Renal cortex interstitium (tissue), 11 donors: Measurements from ENCODE around the gene STX18. TPM values are rescaled to one million over a fixed set of nuclear protein-coding genes. Genes with fewer than 3 reads are reported as not detected.
"Not testable (repeated sequence)": the region's sequence is repeated elsewhere in the genome, so short reads cannot be mapped to it uniquely, and the experiment has no call there.

Experiments used
- DNase-seq, 11 donors: peaks; one replicate each; pipeline ENCODE4 v3.0.0-alpha.2; 2013; ENCODE audit warnings: low read depth in 9 of 11, low spot score in 4 of 11; ENCODE audit errors: extremely low read depth in 1 of 11
- polyA plus RNA-seq, 3 donors: library from polyadenylated mRNA; unstranded; fragments of 120-200 nt; gene quantifications; one replicate each; pipeline ENCODE4 v1.2.1, GENCODE V29; 2013; ENCODE audit not compliant: insufficient read length in 3 of 3

The STX18 gene
- polyA plus RNA-seq, 3 donors, result 65.2 to 75.8 (median 74.2) TPM

- not testable (repeated sequence) for DNase-seq
These were observed 24.5 kb upstream of the STX18 start for GRCh38 chr4:4566359-4566758.

- no peak for DNase-seq
These were observed 22.7 kb upstream of the STX18 start for GRCh38 chr4:4564522-4564921.

DNA sequence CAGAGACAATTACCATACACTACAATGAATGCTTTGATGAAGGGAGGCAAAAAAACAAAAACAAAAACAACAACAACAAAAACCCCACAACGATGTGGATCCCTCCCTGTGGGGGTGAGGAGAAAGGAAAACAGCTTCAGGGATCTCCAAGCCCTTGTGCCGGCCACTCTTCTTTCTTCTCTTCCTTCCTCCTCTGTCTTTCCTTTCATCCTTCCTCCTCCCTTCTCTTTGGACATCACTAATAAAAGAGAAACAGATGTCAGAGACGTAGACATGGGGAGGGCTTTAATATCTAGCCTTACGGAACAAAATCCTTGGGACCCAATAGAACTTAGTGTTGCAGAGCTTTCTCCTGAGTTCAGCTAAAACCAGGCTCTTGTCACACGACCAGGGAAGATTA is 18.8 kb upstream of the STX18 start:
- DNase-seq, result peak in 1 of 11 donors; percentile 7

GRCh38 chr4:4560136-4560535 is 18.3 kb upstream of the STX18 start:
- DNase-seq, result no peak

DNA sequence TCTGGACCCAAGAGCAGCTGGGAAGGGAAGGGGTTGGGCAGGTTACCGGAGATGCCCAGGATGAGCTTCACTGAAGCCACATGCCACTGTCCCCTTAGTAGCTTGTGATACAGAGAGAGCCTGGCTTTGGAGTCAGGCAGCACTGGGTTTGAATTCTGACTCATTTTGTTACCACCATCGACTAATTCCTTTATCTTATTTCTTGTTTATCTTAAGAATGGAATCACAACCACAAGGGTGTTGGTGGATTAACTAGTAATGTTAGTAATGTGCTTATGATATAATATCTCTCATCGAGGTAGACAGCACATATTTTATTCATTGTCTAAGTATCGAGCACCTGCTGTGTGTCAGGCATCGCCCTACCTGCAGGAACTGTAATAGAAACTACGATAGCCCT is 17.7 kb upstream of the STX18 start:
- no peak for DNase-seq

GRCh38 chr4:4558881-4559280 is 17.0 kb upstream of the STX18 start:
- DNase-seq, result no peak

DNA sequence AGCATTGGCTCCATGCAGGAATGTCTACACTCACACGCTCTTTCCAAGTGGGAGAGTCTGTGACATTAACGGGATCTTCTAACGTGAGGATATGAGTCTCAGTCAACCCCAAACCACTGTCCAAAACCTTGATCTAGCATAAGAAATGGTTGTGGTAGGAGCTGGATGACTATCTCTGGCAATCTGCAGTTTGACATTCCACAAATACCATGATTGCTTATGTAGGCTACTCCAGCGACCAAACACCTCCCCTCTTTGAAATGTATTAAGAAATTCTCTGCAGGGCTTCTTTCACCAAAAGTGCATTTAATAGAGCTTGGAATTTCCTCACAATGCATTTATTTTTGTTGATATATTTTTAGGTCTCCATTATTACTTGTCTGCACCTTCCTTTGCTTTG is 14.1 kb upstream of the STX18 start:
- no peak for DNase-seq

DNA sequence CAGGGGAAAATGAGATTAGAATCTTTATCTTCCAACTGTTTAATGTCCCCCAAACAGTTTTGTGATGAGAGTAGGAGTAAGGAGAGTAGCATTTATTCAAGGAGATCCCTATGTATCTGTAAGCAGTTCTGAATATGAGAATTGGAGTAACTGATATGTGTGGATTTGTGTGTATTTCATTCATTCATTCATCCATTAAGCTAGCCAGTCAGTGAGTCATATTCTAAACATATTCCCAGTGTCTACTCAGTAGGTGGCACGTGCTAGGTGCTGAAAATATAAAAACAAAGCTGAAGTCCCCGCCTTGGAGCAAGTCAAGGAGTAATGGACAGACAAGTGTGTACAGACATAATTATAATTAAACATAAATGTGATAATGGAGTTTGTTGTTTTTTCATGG is 12.4 kb upstream of the STX18 start:
- no peak for DNase-seq

DNA sequence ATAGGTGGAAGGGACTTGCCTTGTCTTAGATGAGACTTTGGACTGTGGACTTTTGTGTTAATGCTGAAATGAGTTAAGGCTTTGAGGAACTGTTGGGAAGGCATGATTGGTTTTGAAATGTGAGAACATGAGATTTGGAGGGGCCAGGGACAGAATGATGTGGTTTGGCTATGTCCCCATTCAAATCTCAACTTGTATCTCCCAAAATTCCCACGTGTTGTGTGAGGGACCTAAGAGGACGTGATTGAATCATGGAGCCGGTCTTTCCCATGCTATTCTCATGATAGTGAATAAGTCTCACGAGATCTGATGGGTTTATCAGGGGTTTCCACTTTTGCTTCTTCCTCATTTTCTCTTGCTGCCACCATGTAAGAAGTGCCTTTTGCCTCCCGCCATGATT is 10.2 kb upstream of the STX18 start:
- DNase-seq, result not testable (repeated sequence)

DNA sequence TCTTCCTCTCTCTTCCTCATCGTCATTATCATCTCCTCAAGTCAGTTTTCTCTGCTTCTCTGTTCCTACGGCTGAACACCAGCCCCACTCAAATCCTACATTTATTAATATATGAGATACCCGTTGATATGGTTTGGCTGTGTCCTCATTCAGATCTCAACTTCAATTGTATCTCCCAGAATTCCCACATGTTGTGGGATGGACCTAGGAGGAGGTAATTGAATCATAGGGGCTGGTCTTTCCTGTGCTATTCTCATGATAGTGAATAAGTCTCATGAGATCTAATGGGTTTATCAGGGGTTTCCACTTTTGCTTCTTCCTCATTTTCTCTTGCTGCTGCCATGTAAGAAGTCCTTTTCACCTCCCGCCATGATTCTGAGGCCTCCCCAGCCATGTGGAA is 8.3 kb upstream of the STX18 start:
- not testable (repeated sequence) for DNase-seq

DNA sequence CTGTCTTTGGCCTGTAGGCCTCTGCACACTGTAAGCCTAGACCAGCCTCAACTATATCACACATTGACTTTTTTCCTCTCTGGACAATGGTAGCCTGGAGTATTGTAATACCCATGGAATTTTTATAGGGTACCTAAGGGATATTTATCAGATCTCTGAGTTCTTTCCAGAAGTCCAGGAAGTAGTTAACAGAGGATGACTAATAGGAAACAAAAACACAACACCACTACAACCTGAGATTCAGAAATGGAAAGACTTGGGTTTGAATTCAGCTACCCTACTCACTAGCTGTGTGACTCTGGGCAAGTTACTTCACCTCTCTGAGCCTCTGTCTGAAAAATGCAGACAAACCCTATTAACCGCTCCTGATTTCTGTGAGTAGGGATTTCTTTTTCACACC is 7.7 kb upstream of the STX18 start:
- no peak for DNase-seq

- peak in 1 of 11 donors; percentile 7 for DNase-seq
These were observed 1.1 kb upstream of the STX18 start for GRCh38 chr4:4542774-4543485.

DNA sequence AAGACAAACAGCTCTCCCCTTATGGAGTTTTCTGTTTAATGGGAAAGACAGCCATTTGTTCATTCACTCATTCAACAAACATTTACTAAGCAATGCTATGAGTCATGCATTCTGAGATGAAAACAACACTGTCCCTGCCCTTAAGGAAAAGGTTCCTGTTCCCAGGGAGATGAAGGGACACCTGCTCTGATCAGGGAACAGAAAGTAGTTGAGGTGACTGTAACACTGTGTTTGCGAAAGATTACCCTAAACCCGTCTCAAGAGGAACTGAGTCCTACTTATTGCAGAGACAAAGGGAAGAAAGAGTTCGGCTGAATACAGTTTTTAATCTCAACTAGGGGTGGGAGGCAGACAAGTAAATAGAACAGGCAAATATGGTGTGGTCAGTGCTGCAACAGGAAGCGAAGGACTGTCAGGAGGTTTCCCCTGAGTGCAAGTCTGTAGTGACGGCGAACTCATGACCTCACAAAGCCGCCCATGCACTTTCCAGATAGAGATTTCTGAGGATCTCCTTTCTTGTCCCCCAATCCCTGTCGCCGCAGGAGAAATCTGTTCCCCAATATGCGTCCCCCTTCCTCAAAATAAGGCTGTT is 712 bp downstream of the STX18 start:
- DNase-seq, result peak in 2 of 11 donors; percentile 8 to 13

- no peak for DNase-seq
These were observed 2.4 kb downstream of the STX18 start for GRCh38 chr4:4539481-4539880.

- DNase-seq, result no peak
These were observed 6.3 kb downstream of the STX18 start for GRCh38 chr4:4535590-4535989.

GRCh38 chr4:4534515-4535145 is 7.2 kb downstream of the STX18 start:
- DNase-seq, result no peak

GRCh38 chr4:4533461-4534169 is 8.2 kb downstream of the STX18 start:
- DNase-seq, result no peak

DNA sequence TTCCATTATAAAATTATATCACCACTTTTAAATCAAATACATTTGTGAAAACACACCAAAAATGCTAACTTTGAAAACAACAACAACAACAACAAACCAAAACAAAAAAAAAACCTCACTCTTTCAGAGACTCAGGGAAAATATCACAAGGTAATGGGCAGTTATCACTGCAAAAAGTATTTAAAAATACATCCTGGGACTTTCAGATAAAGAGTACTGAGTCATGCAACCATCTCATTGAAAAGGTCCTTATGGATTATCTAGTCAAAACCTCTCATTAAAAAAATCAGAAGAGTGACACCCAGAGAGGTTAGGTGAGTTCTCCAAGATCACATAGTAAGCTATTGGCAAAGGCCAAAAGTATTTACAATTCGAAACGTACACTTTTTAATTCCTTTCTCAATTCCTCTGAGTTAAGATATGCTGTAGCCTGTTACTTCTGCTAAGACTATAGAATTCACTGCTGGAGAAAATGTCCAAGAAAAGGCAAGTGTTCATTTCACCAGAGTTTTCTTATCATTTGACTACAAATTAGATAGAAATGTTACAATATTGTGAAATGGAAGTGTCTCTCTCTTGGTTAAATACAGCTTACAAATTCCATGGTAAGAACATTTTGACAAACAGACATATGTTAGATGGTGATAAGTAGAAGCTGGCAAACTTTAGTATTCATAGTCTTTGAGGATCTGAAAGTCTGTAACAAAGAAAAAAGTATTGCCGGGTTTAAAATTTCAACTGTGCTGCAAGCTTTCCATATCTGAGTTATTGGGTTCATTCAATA is 9.3 kb downstream of the STX18 start:
- no peak for DNase-seq

DNA sequence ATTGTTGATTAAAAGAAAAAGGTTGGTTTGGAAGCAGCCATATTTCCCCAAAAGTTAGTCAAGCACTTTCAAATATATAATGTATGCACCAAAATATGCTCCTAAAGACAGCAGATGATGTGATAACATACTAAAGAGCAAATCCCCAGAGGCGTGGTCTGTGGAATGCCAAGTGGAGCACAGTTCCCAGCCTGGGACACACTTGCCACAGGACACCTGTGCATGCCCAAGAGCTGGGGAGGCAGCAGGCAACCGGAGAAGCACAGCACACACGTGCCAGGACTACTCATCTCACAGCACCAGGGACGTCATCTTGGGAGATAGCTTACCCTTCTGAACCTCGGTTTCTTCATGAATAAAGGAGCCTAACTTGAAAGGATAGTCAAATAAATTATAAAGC is 12.5 kb downstream of the STX18 start:
- no peak for DNase-seq
